Testis (tissue), 3 donors: Measurements from ENCODE around the gene CCSER1. TPM values are rescaled to one million over a fixed set of nuclear protein-coding genes. Genes with fewer than 3 reads are reported as not detected.

Experiments
- DNase-seq: peaks from one replicate; pipeline ENCODE4 v3.0.0-alpha.2; 2019
- H3K27ac ChIP-seq, 2 donors: fragments of 200-600 bp; sonication (generic); one replicate each; pipeline ENCODE4 v1.5.1; 2019
- H3K27me3 ChIP-seq: fragments of 200-600 bp; sonication (generic); one replicate; pipeline ENCODE4 v1.5.1; 2019
- H3K36me3 ChIP-seq: fragments of 200-600 bp; sonication (generic); one replicate; pipeline ENCODE4 v1.5.1; 2017; ENCODE audit warnings: low read depth; ENCODE audit errors: missing control alignments
- H3K4me1 ChIP-seq: fragments of 200-600 bp; sonication (generic); one replicate; pipeline ENCODE4 v1.5.1; 2019
- H3K4me3 ChIP-seq, 2 donors: fragments of 200-600 bp; sonication (generic); one replicate each; pipeline ENCODE4 v1.5.1; 2017 to 2019
- H3K9me3 ChIP-seq: fragments of 200-600 bp; sonication (generic); one replicate; pipeline ENCODE4 v1.5.1; 2017
- CTCF ChIP-seq, 3 experiments: fragments of 450-650 bp in 2 of 3; fragments of 200-600 bp in 1 of 3; sonication (generic) in 1 of 3; IDR thresholded peaks; one replicate each; pipeline ENCODE4 v1.5.1; 2016 to 2019; ENCODE audit warnings: antibody characterized with exemption in 3 of 3, mild to moderate bottlenecking in 2 of 3, moderate library complexity in 1 of 3
- POLR2A ChIP-seq: fragments of 450-650 bp; IDR thresholded peaks from one replicate; pipeline ENCODE4 v1.6.1; 2017; ENCODE audit warnings: antibody characterized with exemption, mild to moderate bottlenecking, moderate library complexity
- WGBS, 2 donors: methylation state at CpG; one replicate each; pipeline ENCODE4 v1.1.5; 2018; 5-methylcytosine and 5-hydroxymethylcytosine counted together
- intact Hi-C: fragments of 100-400 bp; cut with DNase I; formaldehyde crosslinking; loops from one replicate; pipeline ENCODE4 v1.15.1; 2023; ENCODE audit warnings: low total_unique reads
- polyA plus RNA-seq: library from polyadenylated mRNA; stranded (reverse); fragments of 350-450 nt; fragmentation: Illumina TruSeq; extraction: RNeasy Lipid Tissue Mini Kit (QIAGEN cat#74804); gene quantifications from one replicate; pipeline ENCODE4 v1.2.3, GENCODE V29; 2014; ENCODE audit warnings: low read depth, low replicate concordance; ENCODE audit not compliant: insufficient read depth
- total RNA-seq, 2 donors: library from RNA; depleted of rRNA; stranded (reverse); fragments of >200 nt; gene quantifications; one replicate each; pipeline ENCODE4 v1.2.3, GENCODE V29; 2016

The CCSER1 gene
- total and polyA plus RNA-seq, 3 donors from 2014 or later, result 20.2 to 105 (median 82.8) TPM

- intact Hi-C loops, result no loop called here
- Histone ChIP-seq H3K36me3 (no peaks in the 10 kb centered on the region), H3K27ac (no peak overlapping the region), H3K4me1 (no peaks in the 10 kb centered on the region), H3K9me3 (no peaks in the 10 kb centered on the region), H3K27me3 (no peaks in the 10 kb centered on the region), H3K4me3 (no peak overlapping the region)
- TF ChIP-seq CTCF (IDR thresholded peaks at IDR 0.05) (no peak), POLR2A (no peak)
- DNase-seq, result no peak
- 83 to 84% methylated on average over 2 of the region's 2 CpGs for WGBS, 2 donors
Observed at GRCh38 chr4:90441770-90442169, 314.6 kb downstream of the CCSER1 start.

GRCh38 chr4:90442619-90443018, 315.4 kb downstream of the CCSER1 start:
- Histone ChIP-seq H3K4me1 (no peaks in the 10 kb centered on the region), H3K9me3 (no peaks in the 10 kb centered on the region), H3K27me3 (no peaks in the 10 kb centered on the region), H3K27ac (no peak overlapping the region), H3K36me3 (no peaks in the 10 kb centered on the region), H3K4me3 (no peak overlapping the region)
- intact Hi-C loops, result no loop called here
- no peak for DNase-seq
- WGBS, 2 donors, result 55 to 69% methylated on average over 2 of the region's 2 CpGs
- TF ChIP-seq POLR2A (no peak), CTCF (IDR thresholded peaks at IDR 0.05) (no peak)

- no peak overlapping the region for H3K4me3 ChIP-seq
- no peaks in the 10 kb centered on the region for H3K9me3 ChIP-seq
- no peak for DNase-seq
- H3K36me3 ChIP-seq, result no peaks in the 10 kb centered on the region
- no peak for TF ChIP-seq POLR2A
- H3K4me1 ChIP-seq, result no peaks in the 10 kb centered on the region
- WGBS, 2 donors, result 94 to 100% methylated on average over 1 of the region's 1 CpG
- no peaks in the 10 kb centered on the region for H3K27me3 ChIP-seq
- intact Hi-C loops, result no loop called here
- no peak overlapping the region for H3K27ac ChIP-seq
Observed at GRCh38 chr4:90443231-90443630, 316.0 kb downstream of the CCSER1 start.

- TF ChIP-seq CTCF (IDR thresholded peaks at IDR 0.05) (no peak), POLR2A (no peak)
- Histone ChIP-seq H3K4me1 (no peaks in the 10 kb centered on the region), H3K36me3 (no peaks in the 10 kb centered on the region), H3K27me3 (no peaks in the 10 kb centered on the region), H3K4me3 (no peak overlapping the region), H3K27ac (no peak overlapping the region), H3K9me3 (no peaks in the 10 kb centered on the region)
- DNase-seq, result no peak
- 94% methylated on average over 2 of the region's 2 CpGs for WGBS, 2 donors
- intact Hi-C loops, result no loop called here
Observed at GRCh38 chr4:90444904-90445303, 317.7 kb downstream of the CCSER1 start.

GRCh38 chr4:90445380-90445779, 318.2 kb downstream of the CCSER1 start:
- DNase-seq, result no peak
- Histone ChIP-seq H3K9me3 (no peaks in the 10 kb centered on the region), H3K27me3 (no peaks in the 10 kb centered on the region), H3K4me3 (no peak overlapping the region), H3K36me3 (no peaks in the 10 kb centered on the region), H3K4me1 (no peaks in the 10 kb centered on the region), H3K27ac (no peak overlapping the region)
- intact Hi-C loops, result no loop called here
- 84 to 89% methylated on average over 2 of the region's 2 CpGs for WGBS, 2 donors
- TF ChIP-seq POLR2A (no peak), CTCF (IDR thresholded peaks at IDR 0.05) (no peak)
